HG03095 (cell line): ENCODE results near the gene TBC1D1.

Experiments used
- ATAC-seq: cut with Tn5 transposase; IDR thresholded peaks from one replicate; pipeline ENCODE4 v1.9.1; 2021; ENCODE audit warnings: moderate library complexity; ENCODE audit not compliant: unreplicated experiment

TBC1D1 gene

DNA sequence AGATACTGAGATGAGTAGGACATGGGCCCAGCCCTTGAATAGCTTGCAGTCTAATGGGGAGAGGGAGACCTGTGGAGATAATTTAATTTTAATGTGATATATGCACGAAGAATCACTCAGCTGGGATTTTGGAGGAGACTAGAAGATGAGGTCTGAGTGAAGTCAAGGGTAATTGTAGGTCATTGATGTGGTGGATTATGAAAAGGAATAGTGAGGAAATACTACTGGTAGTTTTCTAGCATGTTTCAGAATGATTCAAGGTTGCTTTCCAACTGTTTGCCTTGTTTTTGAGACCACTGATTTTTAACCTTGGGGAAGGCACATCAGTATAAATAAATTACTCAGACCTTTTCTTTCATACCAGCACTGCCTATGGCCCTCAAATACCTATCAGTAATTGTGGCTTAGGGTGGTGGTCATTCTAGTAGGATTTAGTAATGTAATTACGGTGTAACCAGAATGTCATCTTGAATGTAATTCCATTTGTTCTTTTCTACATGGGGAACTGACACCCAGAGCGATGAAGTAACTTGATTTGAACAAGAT lies 94.9 kb downstream of the TBC1D1 start:
- ATAC-seq, result no peak

DNA sequence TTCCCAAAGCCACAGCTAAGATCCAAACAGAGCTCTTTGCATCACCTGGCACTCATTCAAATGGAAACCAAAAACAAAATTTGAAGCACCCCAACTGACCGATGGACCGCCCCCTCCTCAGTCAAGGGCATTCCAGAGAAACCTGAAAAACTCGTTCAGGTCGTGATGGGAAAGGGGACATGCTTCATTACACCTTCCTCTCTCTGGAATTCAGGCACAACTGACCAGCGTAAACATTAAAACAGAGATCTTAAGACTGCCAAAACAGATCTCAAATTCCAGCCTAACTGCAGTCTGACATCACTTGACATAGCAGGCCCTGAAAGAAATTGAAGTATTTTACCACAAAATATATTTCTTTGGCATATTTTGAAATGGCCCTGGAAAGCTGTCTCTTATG lies 97.8 kb downstream of the TBC1D1 start:
- ATAC-seq, result no peak

DNA sequence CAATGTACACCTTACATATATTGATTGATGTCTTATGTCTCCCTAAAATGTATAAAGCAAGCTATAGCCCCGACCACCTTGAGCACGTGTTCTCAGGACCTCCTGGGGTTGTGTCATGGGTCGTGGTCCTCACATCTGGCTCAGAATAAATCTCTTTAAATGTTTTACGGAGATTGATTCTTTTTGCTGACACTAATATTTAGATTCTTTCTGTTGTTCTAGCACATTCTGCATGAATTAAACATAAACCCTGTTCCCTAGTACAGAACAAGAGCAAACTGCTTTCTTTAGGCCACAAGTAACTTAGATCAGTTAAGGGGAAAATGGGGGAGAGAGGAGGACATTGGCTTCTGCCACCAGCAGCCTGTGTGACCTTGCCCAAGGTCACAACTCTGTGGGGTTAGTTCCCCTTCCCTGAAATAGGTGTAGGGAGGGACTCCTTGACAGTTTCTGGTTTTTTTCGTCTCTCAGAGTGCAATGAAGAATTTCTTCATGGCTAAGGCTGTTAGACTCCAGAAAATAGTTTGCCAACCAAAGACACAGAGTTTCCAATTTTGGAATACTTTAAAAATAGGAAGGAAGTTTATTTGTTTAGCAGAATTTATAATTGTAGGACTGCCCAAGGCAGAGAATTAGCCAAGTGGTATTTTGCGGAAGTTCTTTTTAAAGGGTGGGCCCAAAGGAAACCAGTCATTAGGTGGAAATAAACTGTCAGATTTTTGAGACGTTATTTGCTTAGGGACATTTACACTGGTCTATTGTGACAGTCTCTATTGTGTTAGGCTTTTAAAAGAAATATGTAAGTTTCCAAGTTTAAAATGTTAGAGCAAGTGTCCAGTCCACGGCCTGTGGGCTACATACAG lies 98.7 kb downstream of the TBC1D1 start:
- no peak for ATAC-seq

DNA sequence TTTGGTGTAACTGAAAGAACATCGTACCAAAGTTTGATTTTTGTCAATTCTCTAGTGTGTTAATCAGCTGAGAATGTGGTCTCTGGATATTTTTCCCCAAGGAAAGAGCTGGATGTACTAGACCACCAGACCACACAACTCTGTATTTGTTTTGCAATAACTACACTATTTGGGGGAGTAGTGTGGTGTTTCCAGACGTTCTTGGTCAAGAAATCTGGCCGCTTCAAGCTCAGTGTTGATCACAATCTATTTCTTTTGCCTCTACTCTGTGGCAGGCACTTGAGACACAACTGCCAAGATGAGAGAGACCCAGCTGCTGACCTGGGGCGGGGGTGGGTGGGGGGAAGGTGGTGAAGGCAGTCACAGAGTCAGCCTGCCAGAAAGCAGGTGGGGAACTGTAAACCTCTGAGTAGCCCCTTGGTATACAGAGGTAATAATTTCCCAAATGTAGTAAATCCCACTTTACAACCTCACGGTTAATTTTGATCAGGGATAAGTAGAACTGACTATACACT lies 99.9 kb downstream of the TBC1D1 start:
- no peak for ATAC-seq

DNA sequence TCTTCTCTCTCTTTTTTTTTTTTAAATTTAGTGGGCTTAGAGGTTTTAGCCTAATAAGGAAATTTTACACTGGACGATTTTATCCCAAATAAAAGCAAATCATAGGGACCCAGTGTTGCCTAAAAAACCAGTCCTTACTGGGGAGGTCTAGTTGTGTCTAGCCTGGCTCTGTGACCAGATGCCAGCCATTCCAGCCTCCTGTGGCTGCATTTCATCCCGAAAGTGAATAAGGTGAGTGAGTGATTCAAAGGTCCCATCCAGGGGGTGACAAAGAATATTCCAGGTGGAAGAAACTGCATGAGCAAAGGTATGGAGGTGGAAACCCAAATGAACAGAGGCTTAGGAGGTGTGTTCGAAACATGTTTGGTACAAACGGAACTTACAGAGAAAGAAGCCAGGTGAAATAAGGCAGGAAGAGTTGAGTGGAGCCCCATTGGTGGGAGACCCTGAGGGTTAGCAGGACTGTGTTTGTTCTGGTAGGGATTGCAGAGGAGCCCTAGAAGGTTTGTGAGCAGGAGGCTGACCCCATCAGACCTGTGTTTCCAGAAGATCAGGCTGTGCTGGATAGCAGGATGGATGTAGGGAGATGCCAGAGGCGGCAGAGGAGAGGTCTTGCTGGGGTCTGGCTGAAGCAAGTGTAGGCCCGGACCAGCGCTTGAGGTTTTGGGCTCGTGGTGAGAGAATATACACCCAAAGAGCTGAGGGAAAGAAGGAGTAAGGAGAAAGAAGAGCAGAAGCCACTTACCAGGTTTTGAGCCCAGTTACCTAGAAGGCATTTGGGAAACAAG lies 100.9 kb downstream of the TBC1D1 start:
- no peak for ATAC-seq

DNA sequence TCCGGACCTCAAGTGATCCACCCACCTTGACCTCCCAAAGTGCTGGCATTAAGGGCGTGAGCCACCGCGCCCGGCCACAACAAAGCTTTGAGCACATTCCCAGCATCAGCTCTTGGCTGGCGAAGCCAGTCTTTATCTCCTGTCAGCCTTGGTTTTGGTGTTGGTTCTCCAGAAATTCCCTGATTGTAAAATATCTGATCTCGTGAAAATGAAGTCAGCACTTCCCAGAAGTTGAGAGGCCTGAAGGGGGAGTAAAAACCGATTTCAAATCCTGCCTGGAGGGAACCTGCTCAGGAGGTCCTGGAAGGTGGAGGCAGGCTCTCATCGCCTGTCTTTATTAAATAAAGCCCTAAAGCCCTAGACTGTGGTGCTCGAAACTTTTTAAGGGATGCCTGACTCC lies 102.9 kb downstream of the TBC1D1 start:
- no peak for ATAC-seq

DNA sequence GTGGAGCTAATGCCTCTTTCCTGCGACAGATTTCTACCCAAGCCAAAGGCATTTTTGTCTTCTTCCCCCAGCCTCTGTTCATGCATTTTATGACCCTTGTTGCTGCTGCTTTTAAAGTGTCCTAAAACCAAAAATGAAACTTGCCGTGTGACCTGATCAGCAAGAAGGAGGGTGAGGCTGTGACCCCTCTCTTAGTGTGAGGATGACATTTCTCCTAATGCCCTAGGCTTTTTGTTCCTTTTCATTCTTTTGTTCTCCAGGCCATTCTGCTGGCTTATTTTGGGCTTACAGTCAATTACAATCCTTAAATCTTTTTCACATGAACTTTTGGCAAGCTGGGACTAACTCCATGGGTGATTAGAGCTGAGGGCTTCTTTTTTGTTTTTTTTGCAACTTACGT lies 103.7 kb downstream of the TBC1D1 start:
- ATAC-seq, result no peak

DNA sequence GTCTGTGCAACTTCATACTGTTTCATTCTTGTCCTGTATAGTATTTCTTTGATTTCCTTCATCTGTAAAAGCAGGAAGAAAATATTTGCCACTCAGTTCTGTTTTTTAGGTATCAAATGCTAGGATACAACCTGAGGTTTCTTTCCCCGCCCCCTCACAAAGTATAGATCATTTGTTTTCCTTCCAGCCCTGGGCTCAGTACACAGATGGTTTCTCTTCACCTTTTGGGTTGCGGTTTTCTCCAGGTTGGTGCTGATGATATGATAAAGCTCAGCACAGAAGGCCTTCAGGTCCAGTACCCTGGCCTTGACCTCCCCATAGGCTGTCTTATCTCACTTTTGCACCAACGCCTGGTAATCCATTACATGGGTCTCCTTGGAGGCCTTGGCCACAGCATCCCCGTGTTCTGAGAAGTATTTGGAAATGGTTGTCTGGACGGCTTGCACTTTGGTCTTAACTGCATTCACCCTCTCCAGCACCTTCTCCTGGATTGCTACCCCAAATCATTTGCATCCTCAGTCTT lies 104.5 kb downstream of the TBC1D1 start:
- ATAC-seq, result no peak

DNA sequence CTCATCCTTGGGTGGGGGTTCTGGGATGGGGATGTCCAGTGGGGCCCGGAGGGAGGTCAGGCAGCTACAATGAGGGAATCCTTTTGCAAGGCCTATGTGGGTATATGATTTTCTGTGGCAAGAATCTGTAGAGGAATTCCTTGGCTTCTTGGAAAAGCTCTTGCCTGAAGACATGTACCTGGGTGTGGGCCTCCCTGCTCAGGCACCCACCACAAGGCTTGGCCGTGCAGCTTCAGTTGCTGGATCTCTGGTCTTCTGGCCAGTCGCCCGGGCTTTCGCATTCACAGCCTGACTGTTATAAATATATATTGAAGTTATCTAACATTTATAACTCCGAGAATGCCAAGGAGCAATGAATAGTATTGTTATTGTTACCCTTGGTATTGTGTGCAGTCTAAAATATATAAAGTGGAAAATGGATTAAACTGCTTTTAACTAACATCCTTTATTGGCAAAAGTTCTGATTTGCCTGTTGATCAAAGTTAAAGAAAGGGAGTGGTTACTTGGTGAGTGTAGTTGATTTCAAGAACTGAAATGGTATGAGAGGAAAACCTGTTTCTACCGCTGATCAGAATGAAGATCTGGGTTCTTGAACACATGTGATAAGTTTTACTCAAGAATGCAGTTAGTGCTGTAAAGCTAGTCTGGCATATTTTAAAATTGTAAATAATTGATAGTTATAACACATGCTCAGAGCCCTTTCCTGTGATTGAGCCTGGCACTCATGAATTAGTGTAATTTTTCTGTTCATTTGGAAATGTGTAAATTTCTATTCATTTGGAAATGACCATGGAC lies 105.3 kb downstream of the TBC1D1 start:
- no peak for ATAC-seq

DNA sequence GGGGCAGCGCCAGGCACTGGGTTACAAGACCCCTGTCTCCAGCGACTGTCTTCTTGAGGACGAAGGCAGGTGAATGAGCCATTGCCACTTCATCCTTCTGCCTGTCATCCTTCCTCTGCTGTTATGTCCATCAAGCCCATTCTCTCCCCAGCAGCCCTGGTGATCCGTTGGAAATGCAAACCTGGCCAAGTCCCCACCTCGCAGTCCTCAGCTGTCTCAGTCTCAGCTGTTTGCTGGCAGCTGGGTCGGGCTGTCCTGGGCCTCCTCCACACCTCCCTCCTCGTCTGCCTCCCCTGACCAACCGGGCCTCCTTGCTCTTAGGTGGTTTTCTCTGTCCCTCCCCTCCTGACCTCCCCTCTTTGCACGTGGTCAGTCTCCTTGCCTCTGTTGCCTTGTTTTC lies 107.3 kb downstream of the TBC1D1 start:
- ATAC-seq, result no peak

DNA sequence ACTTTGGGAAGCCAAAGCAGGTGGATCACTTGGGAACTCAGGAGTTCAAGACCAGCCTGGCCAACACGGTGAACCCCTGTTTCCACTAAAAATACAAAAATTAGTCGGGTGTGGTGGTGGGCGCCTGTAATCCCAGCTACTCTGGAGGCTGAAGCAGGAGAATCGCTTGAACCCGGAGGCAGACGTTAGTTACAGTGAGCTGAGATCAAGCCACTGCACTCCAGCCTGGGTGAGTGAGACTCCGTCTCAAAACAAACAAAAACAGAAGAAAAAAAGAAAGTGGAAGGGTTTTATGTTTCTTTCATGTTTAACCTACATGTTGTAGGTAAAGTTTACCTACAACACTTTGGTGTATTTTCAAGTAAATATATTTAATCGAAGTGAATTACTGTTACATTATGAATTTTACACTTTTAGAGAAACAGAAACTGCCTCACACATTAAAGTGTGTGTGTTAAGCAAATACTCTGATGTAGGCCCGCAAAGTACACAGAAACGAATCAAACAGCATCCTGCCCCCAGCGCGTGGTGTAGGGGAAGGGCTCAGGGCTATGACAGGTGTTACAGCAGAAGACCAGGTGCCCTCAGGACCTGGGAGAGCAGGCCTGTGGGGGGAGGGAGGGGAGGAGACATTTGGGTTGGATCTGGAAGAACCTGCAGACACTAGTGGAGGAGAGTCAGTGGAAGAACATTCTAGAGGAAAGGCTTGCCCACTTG lies 108.3 kb downstream of the TBC1D1 start:
- no peak for ATAC-seq

DNA sequence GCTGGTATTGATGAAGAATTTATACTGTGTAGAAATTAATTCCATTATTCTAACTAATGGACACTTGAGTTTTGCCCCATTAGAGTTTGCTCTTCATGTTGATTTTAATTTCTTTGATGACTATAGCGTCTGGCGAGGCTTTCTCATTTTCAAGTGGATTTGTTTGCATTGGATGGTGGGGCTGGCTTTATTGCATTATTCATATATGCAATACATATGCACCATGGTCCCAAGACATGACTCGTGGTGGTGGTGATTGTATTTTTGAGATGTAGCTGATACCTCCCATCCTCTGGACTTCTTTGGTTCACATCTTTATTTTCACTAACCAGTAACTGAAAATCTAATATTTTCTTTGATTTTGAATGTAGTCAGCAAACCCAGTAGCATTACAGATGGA lies 109.1 kb downstream of the TBC1D1 start:
- no peak for ATAC-seq

DNA sequence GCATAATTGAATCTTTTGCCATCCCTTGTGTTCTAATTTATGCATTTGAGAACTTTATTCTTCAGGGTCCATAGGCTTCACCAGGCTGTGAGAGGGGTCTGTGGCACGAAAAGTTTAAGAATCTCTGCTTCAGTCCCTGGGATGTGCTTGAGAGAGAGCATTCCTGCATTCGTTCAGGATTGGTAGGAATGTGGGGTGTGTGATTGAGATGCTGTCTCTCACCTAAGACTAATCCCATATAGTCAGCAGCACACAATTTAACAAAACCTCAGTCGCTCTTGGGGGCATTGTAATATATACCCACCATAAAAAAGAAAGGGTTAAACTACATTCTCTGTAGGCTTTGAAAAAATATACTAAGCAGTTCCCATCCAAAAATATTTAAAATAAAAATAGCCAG lies 111.0 kb downstream of the TBC1D1 start:
- no peak for ATAC-seq

DNA sequence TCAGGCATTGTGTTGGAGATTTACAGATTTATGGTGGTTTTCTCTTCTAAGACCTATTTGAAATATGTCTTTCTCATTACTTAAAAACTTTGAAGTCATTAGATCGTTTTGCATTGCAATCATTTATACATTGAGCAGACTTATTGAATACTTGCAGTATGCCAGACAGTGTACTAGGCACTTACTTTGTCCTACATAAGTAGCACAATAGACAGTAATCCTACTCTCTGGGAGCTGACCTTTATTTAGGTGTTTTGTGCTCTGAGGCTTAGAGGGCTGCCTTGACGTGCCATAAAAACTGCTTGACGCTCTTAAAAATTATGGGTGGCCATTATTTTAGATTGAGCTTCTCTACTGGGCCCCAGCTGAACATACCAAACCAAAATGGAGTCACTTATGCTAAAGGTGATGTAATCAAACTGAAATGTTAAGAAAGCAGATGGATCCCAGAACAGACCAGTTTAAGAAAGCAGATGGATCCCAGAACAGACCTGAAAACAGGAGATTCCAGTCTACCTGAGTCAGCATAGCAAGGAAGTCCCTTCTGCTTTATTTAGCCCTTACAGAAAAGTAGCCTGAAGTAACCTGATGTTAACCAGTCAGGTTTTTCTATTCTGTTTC lies 111.7 kb downstream of the TBC1D1 start:
- ATAC-seq, result no peak

DNA sequence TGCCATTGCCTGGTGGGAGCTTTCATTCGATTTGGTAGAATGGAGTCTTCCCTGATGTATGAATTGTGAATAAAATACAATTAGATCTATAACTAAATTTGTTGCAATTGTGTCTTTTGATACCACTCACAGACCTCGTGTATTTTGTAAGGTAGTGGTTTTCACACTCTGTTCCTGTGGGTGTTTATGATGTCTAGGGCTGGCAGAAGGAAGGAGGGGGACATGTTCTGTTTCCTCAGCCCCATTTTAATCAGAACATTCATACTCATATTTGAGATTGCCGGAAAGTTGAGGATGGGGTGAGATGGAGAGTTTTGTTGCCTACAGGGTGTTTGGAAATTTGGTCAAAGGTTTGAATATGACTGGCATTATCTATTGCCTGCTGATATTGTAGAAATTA lies 112.2 kb downstream of the TBC1D1 start:
- ATAC-seq, result no peak

DNA sequence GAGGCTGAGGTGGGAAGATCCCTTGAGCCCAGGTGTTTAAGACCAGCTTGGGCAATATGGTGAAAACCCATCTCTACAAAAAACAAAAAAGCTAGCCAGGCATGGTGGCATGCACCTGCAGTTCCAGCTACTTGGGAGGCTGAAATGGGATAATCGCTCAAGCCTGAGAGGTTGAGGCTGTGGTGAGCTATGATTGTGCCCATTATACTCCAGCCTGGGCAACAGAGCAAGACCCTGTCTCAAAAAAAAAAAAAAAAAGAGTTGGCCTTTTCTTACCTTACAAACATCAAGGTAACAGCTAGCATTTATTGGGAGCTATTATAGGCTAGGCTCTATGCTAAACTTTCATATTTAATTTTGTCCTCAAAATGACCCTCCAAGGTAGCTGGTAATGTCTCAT lies 112.7 kb downstream of the TBC1D1 start:
- no peak for ATAC-seq

DNA sequence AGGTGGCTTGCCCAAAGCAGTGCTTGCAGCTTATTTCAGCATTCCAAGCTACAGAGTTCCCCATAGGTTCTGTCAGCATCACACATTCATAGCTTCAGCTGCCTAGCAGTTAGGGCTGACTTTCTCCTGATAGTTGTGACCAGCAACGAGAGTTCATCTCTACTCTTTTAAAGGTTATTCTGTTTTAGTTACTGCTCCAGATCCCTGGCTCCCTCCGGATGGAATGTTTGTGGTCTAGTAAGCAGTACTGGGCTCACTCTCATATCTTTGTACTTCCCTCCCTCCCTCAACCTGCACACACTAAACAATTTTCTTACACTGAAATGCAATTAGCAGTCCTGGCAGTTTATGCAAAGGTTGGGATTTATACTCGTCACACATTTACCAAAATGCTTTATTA lies 113.2 kb downstream of the TBC1D1 start:
- no peak for ATAC-seq

DNA sequence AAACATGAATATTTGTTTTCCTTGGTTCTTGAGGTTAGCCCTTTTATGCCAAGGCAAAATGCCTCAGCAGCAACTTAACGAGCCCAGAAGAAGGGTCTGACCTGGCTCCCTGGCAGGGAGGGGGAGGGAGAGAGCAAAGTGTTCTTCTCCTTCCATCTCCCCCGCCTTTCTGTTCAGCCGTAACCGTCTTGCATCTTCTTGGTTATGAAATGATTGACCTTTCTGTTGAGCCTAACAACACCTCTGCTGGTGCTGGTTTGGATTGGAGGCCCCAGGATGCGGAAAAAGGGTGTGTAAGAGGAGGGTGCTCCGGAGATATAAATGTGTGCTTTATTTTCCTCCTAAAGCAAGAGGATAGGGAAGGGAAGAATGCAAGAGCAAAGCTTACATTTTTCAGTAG lies 114.0 kb downstream of the TBC1D1 start:
- no peak for ATAC-seq

DNA sequence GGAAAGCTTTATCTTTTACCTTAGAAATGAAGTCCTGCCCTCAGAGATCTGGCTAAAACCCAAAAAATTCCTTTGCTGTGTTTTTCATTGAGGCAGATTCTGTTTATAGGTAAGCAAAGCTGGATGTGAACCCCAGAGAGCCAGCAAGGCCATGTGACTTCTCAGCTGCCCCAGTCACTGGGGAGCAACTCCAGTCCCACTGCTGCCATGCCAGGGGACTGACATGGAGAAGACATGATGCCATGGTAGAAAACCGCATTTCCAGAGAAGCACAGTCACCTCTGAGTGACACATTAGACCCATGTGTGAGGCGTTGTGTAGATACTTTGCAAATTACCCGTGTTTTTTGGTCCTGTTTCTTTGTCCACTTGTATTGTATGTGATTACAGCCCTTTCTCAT lies 114.8 kb downstream of the TBC1D1 start:
- ATAC-seq, result no peak

DNA sequence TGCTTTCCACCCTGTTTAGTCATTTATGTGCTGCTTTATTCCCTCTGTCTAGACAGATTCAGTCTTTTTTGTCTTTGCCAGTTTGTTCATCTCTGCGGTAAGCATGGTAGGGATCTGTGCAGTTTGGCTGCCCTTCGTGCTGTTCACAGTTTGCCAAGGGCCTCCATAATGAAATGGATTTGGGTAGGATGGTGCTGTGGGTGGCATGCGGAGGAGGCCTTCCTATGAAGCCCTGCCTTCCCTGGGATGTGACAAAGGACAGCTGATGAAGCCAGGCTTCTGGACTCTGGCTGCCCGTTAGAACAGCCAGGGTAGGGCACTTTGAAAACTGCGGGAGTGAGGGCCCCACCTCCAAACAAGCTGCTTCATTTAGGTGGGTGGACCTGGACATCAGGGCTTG lies 116.8 kb downstream of the TBC1D1 start:
- no peak for ATAC-seq
